Measurements from ENCODE around the gene KCNJ10. TPM values are rescaled to one million over a fixed set of nuclear protein-coding genes. Genes with fewer than 3 reads are reported as not detected.

Gene KCNJ10
- total RNA-seq, 2 donors from 2014 or later = 0.29 TPM; not detected in 1

- Histone ChIP-seq H3K36me3 (peaks cover 4% of the 10 kb centered on the region), H3K27me3 (no peaks in the 10 kb centered on the region), H3K27ac (no peak overlapping the region), H3K9ac (ENCODE audit: low read depth in 2 of 2, low read length in 2 of 2) (no peak overlapping the region), H3K9me3 (no peaks in the 10 kb centered on the region), H3K4me3 (no peak overlapping the region), H3K4me1 (peaks cover 6% of the 10 kb centered on the region)
- intact Hi-C loops (cut with DNase I) = no loop called here
- no peak for TF ChIP-seq CTCF (IDR thresholded peaks at IDR 0.05)
- DNase-seq = no peak
Measured at GRCh38 chr1:160091666-160092223, 21.8 kb upstream of the KCNJ10 start.

- Histone ChIP-seq H3K36me3 (peaks cover 4% of the 10 kb centered on the region), H3K27ac (no peak overlapping the region), H3K4me3 (no peak overlapping the region), H3K27me3 (no peaks in the 10 kb centered on the region), H3K9me3 (no peaks in the 10 kb centered on the region), H3K4me1 (peaks cover 6% of the 10 kb centered on the region), H3K9ac (ENCODE audit: low read depth in 2 of 2, low read length in 2 of 2) (no peak overlapping the region)
- intact Hi-C loops (cut with DNase I) = no loop called here
- DNase-seq = no peak
- TF ChIP-seq CTCF (IDR thresholded peaks at IDR 0.05) = no peak
Measured at GRCh38 chr1:160090760-160091159, 20.8 kb upstream of the KCNJ10 start.

- no peak overlapping the region for H3K27ac ChIP-seq
- no peak for DNase-seq
- peaks cover 6% of the 10 kb centered on the region for H3K4me1 ChIP-seq
- intact Hi-C loops (cut with DNase I) = loop anchor here (10.0 kb wide), 1 partner anchor 285 kb away; no protein-coding TSS in a partner anchor
- no peaks in the 10 kb centered on the region for H3K9me3 ChIP-seq
- H3K4me3 ChIP-seq = no peak overlapping the region
- peaks cover 4% of the 10 kb centered on the region for H3K36me3 ChIP-seq
- no peaks in the 10 kb centered on the region for H3K27me3 ChIP-seq
- TF ChIP-seq CTCF (IDR thresholded peaks at IDR 0.05) = no peak
- no peak overlapping the region for H3K9ac ChIP-seq (ENCODE audit: low read depth in 2 of 2, low read length in 2 of 2)
Measured at GRCh38 chr1:160089883-160090282, 19.9 kb upstream of the KCNJ10 start.

- no peak overlapping the region for H3K9ac ChIP-seq (ENCODE audit: low read depth in 2 of 2, low read length in 2 of 2)
- DNase-seq = no peak
- peaks cover 3% of the 10 kb centered on the region for H3K27me3 ChIP-seq
- intact Hi-C loops (cut with DNase I) = loop anchor here (10.0 kb wide), 1 partner anchor 288 kb away; no protein-coding TSS in a partner anchor
- TF ChIP-seq CTCF (IDR thresholded peaks at IDR 0.05) = no peak
- H3K4me3 ChIP-seq = no peak overlapping the region
- H3K36me3 ChIP-seq = peaks cover 1% of the 10 kb centered on the region
- no peaks in the 10 kb centered on the region for H3K4me1 ChIP-seq
- no peaks in the 10 kb centered on the region for H3K9me3 ChIP-seq
- no peak overlapping the region for H3K27ac ChIP-seq
Measured at GRCh38 chr1:160087118-160087662, 17.2 kb upstream of the KCNJ10 start.

- no peak for TF ChIP-seq CTCF (IDR thresholded peaks at IDR 0.05)
- no peak overlapping the region for H3K9ac ChIP-seq (ENCODE audit: low read depth in 2 of 2, low read length in 2 of 2)
- no peak overlapping the region for H3K27ac ChIP-seq
- H3K9me3 ChIP-seq = no peaks in the 10 kb centered on the region
- intact Hi-C loops (cut with DNase I) = loop anchor here (10.0 kb wide), 1 partner anchor 288 kb away; no protein-coding TSS in a partner anchor
- H3K36me3 ChIP-seq = no peaks in the 10 kb centered on the region
- peaks cover 7% of the 10 kb centered on the region for H3K27me3 ChIP-seq
- H3K4me3 ChIP-seq = no peak overlapping the region
- no peak for DNase-seq
- H3K4me1 ChIP-seq = no peaks in the 10 kb centered on the region
Measured at GRCh38 chr1:160086456-160086892, 16.5 kb upstream of the KCNJ10 start.

Measured in colonic mucosa (tissue), 4 donors.